Left lung (tissue), 10 donors: Measurements from ENCODE around the gene EVA1B. TPM values are rescaled to one million over a fixed set of nuclear protein-coding genes. Genes with fewer than 3 reads are reported as not detected.

Source experiments
- ATAC-seq: fragments of 200-7000 bp; cut with Tn5 transposase; one replicate; pipeline ENCODE4 v1.9.1; 2020; ENCODE audit warnings: moderate library complexity
- DNase-seq, 4 donors: peaks; one replicate each; pipeline ENCODE4 v3.0.0-alpha.2; 2013 to 2020
- H3K27ac ChIP-seq, 2 donors: fragments of 200-600 bp; sonication (generic) in 1 of 2; one replicate each; pipeline versions ENCODE4 v1.5.0 to v1.8.0; 2020 to 2021
- H3K27me3 ChIP-seq, 2 donors: fragments of 200-600 bp; sonication (generic) in 1 of 2; one replicate each; pipeline versions ENCODE4 v1.5.0 to v1.8.0; 2020 to 2021
- H3K36me3 ChIP-seq, 2 donors: fragments of 200-600 bp; sonication (generic) in 1 of 2; one replicate each; pipeline versions ENCODE4 v1.5.0 to v1.8.0; 2020 to 2021
- H3K4me1 ChIP-seq, 2 donors: fragments of 200-600 bp; one replicate each; pipeline ENCODE4 v1.8.0; 2021
- H3K4me3 ChIP-seq, 2 donors: fragments of 200-600 bp; sonication (generic) in 1 of 2; one replicate each; pipeline versions ENCODE4 v1.5.0 to v1.8.0; 2020 to 2021; ENCODE audit warnings: mild to moderate bottlenecking in 1 of 2
- H3K9me3 ChIP-seq, 2 donors: fragments of 200-600 bp; sonication (generic) in 1 of 2; one replicate each; pipeline versions ENCODE4 v1.5.0 to v1.8.0; 2020 to 2021
- intact Hi-C, 2 donors: fragments of 100-400 bp; cut with DNase I; formaldehyde crosslinking; loops; one replicate each; pipeline versions ENCODE4 v1.11.2 to v1.14.2; 2022
- polyA plus RNA-seq, 6 donors: library from polyadenylated mRNA; unstranded; fragments of 120-200 nt; gene quantifications; one replicate each; pipeline ENCODE4 v1.2.1, GENCODE V29; 2013; ENCODE audit not compliant: insufficient read length in 6 of 6
- total RNA-seq, 2 donors: library from RNA; stranded (reverse); fragmentation: NEBNext Ultra II Directional; extraction: Animal tissue kit (Norgen Biotek cat#: 25700); gene quantifications; one replicate each; pipeline ENCODE4 v1.2.1, GENCODE V29; 2021
- TF ChIP-seq, protein P1 (sequence below), 2 donors: fragments of 200-600 bp; sonication (generic) in 1 of 2; IDR thresholded peaks; one replicate each; pipeline versions ENCODE4 v1.5.0 to v1.8.0; 2021; ENCODE audit warnings: antibody characterized with exemption in 2 of 2
- donor health status: DM: no; HTN: yes; CAD: no.
- donor health status: DM: no; HTN: no; CAD: no.

Gene EVA1B
- total and polyA plus RNA-seq, 8 donors, result 21.9 to 53.7 (median 35.1) TPM

- H3K36me3 ChIP-seq, result peaks cover 0 to 34% of the 10 kb centered on the region in 2 donors
- no peaks in the 10 kb centered on the region for H3K9me3 ChIP-seq
- H3K27ac ChIP-seq, result no peak overlapping the region
- DNase-seq (no peak), ATAC-seq (no peak)
- H3K4me3 ChIP-seq, result no peak overlapping the region
- TF ChIP-seq, protein P1, sequence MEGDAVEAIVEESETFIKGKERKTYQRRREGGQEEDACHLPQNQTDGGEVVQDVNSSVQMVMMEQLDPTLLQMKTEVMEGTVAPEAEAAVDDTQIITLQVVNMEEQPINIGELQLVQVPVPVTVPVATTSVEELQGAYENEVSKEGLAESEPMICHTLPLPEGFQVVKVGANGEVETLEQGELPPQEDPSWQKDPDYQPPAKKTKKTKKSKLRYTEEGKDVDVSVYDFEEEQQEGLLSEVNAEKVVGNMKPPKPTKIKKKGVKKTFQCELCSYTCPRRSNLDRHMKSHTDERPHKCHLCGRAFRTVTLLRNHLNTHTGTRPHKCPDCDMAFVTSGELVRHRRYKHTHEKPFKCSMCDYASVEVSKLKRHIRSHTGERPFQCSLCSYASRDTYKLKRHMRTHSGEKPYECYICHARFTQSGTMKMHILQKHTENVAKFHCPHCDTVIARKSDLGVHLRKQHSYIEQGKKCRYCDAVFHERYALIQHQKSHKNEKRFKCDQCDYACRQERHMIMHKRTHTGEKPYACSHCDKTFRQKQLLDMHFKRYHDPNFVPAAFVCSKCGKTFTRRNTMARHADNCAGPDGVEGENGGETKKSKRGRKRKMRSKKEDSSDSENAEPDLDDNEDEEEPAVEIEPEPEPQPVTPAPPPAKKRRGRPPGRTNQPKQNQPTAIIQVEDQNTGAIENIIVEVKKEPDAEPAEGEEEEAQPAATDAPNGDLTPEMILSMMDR (IDR thresholded peaks at IDR 0.05), result no peak
- intact Hi-C loops, result no loop called here
- peaks cover 0 to 19% of the 10 kb centered on the region in 2 donors for H3K4me1 ChIP-seq
- H3K27me3 ChIP-seq, result no peaks in the 10 kb centered on the region
Observed at GRCh38 chr1:36276688-36277087, 46.8 kb downstream of the EVA1B start.

DNA sequence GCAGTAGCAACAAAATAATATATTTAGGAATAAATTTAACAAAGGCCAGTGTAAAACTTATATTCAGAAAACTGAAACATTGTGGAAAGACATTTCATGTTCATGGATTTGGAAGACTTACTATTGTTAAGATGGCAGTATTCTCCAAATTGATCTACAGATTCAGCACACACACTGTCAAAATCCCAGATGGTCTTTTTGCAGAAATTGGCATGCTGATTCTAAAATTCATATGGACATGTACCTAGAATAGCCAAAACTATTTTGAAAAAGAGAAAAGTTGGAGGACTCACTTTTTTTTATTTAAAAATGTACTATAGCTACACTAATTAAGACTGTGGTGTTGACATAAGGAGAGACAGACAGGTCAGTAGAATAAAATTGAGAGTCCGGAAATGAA, 49.2 kb downstream of the EVA1B start:
- Histone ChIP-seq H3K36me3 (peaks cover 0 to 48% of the 10 kb centered on the region in 2 donors), H3K4me1 (peaks cover 0 to 13% of the 10 kb centered on the region in 2 donors), H3K9me3 (no peaks in the 10 kb centered on the region), H3K27me3 (no peaks in the 10 kb centered on the region), H3K27ac (no peak overlapping the region), H3K4me3 (no peak overlapping the region)
- TF ChIP-seq, protein P1 (IDR thresholded peaks at IDR 0.05), result no peak
- DNase-seq, result no peak
- ATAC-seq, result no peak
- intact Hi-C loops, result no loop called here

DNA sequence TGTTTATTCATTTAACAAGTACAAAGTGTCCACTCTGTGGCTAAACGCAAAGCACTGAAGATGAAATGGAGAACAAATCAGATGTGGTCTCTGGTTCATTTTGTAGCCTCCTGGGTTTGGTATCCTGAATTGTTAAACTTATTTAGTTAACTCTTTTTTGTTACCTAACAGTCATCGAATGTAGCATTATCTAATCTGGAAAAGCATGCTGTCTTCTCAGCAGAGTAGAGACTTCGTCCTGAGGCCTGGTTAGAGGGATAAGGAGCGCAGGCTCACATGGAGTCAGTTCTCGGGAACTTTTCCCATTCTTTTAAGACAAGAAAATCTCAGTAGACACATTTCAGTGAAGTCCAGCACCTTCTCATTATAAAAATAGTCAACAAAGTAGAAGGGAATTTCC, 50.4 kb downstream of the EVA1B start:
- TF ChIP-seq, protein P1 (IDR thresholded peaks at IDR 0.05), result no peak
- Histone ChIP-seq H3K4me3 (no peak overlapping the region), H3K27me3 (no peaks in the 10 kb centered on the region), H3K9me3 (no peaks in the 10 kb centered on the region), H3K27ac (no peak overlapping the region), H3K4me1 (peaks cover 0 to 8% of the 10 kb centered on the region in 2 donors), H3K36me3 (peaks cover 0 to 56% of the 10 kb centered on the region in 2 donors)
- DNase-seq, result no peak
- intact Hi-C loops, result no loop called here
- ATAC-seq, result no peak

Other genes starting within 250 kb of the EVA1B start
- gene TEKT2, start 239.6 kb downstream of the EVA1B start, total RNA-seq, result 1 to 10 TPM in 1 of 2 donors, under 1 TPM in 1; 0.32 to 5.8 TPM
- 10 to 100 TPM in 4 of 6 donors, 1 to 10 TPM in 2; 5.9 to 16.0 (median 12.8) TPM for gene TEKT2, start 239.6 kb downstream of the EVA1B start, polyA plus RNA-seq
- gene ADPRS, start 234.8 kb downstream of the EVA1B start, total RNA-seq, result 10 to 100 TPM; 26.3 to 27.9 TPM
- 10 to 100 TPM; 27.2 to 30.4 (median 28.9) TPM for gene ADPRS, start 234.8 kb downstream of the EVA1B start, polyA plus RNA-seq
- 1 to 10 TPM; 7.0 to 8.4 TPM for gene COL8A2, start 198.4 kb downstream of the EVA1B start, total RNA-seq
- 1 to 10 TPM in 1 of 6 donors, under 1 TPM in 5; 0.43 to 1.0 (median 0.91) TPM for gene COL8A2, start 198.4 kb downstream of the EVA1B start, polyA plus RNA-seq
- gene TRAPPC3, start 174.2 kb downstream of the EVA1B start, total RNA-seq, result 10 to 100 TPM; 66.0 to 71.4 TPM
- gene TRAPPC3, start 174.2 kb downstream of the EVA1B start, polyA plus RNA-seq, result 10 to 100 TPM; 45.5 to 57.1 (median 52.7) TPM
- 100 to 1,000 TPM; 123 to 147 TPM for gene MAP7D1, start 167.5 kb downstream of the EVA1B start, total RNA-seq
- 10 to 100 TPM; 54.6 to 86.9 (median 71.3) TPM for gene MAP7D1, start 167.5 kb downstream of the EVA1B start, polyA plus RNA-seq
- gene THRAP3, start 99.2 kb downstream of the EVA1B start, total RNA-seq, result 10 to 100 TPM; 86.2 to 93.0 TPM
- gene THRAP3, start 99.2 kb downstream of the EVA1B start, polyA plus RNA-seq, result 100 to 1,000 TPM; 135 to 167 (median 151) TPM
- 10 to 100 TPM in 1 of 2 donors, 1 to 10 TPM in 1; 7.1 to 25.9 TPM for gene SH3D21, start 17.3 kb downstream of the EVA1B start, total RNA-seq
- gene SH3D21, start 17.3 kb downstream of the EVA1B start, polyA plus RNA-seq, result 10 to 100 TPM; 12.7 to 27.3 (median 18.4) TPM
- 10 to 100 TPM; 54.7 to 97.7 TPM for gene STK40, start 62.3 kb upstream of the EVA1B start, total RNA-seq
- gene STK40, start 62.3 kb upstream of the EVA1B start, polyA plus RNA-seq, result 10 to 100 TPM; 29.3 to 40.6 (median 33.2) TPM
- gene LSM10, start 74.3 kb upstream of the EVA1B start, total RNA-seq, result 10 to 100 TPM; 33.5 to 41.4 TPM
- gene LSM10, start 74.3 kb upstream of the EVA1B start, polyA plus RNA-seq, result 10 to 100 TPM; 13.5 to 22.2 (median 17.6) TPM
- 10 to 100 TPM in 1 of 2 donors, 1 to 10 TPM in 1; 9.3 to 10.4 TPM for gene OSCP1, start 126.8 kb upstream of the EVA1B start, total RNA-seq
- gene OSCP1, start 126.8 kb upstream of the EVA1B start, polyA plus RNA-seq, result 10 to 100 TPM; 13.5 to 23.4 (median 18.1) TPM
- gene MRPS15, start 140.7 kb upstream of the EVA1B start, total RNA-seq, result 10 to 100 TPM; 62.7 to 84.2 TPM
- 10 to 100 TPM; 48.9 to 64.9 (median 54.3) TPM for gene MRPS15, start 140.7 kb upstream of the EVA1B start, polyA plus RNA-seq
- 100 to 1,000 TPM in 1 of 2 donors, 10 to 100 TPM in 1; 63.8 to 334 TPM for gene CSF3R, start 159.3 kb upstream of the EVA1B start, total RNA-seq
- gene CSF3R, start 159.3 kb upstream of the EVA1B start, polyA plus RNA-seq, result 10 to 100 TPM in 3 of 6 donors, 1 to 10 TPM in 3; 5.7 to 11.3 (median 9.9) TPM